Mesendoderm (in vitro differentiated cells): Measurements from ENCODE around the gene COQ8B.

ENCODE experiments used
- DNase-seq: peaks from one replicate; pipeline ENCODE4 v3.0.0; 2013
- H2AK5ac ChIP-seq: 2 replicates; pipeline ENCODE4 v1.6.1; 2013; ENCODE audit warnings: low read length, inconsistent platforms
- H2BK120ac ChIP-seq: 2 replicates; pipeline ENCODE4 v1.6.1; 2013; ENCODE audit warnings: low read depth, mild to moderate bottlenecking, low read length, moderate library complexity, mixed read lengths
- H2BK15ac ChIP-seq: replicated peaks from 2 replicates; pipeline ENCODE4 v1.6.1; 2013; ENCODE audit warnings: low read depth, mild to moderate bottlenecking, moderate library complexity
- H2BK5ac ChIP-seq: 2 replicates; pipeline ENCODE4 v1.6.1; 2013; ENCODE audit warnings: low read length, inconsistent platforms
- H3K18ac ChIP-seq: 2 replicates; pipeline ENCODE4 v1.6.1; 2013; ENCODE audit warnings: mild to moderate bottlenecking, low read length, mixed read lengths
- H3K23ac ChIP-seq: one replicate; pipeline ENCODE4 v1.6.1; 2013; ENCODE audit warnings: low read length
- H3K27ac ChIP-seq: 2 replicates; pipeline ENCODE4 v1.5.1; 2013; ENCODE audit warnings: low read depth, mild to moderate bottlenecking, inconsistent platforms, low read length, moderate library complexity
- H3K27me3 ChIP-seq: 2 replicates; pipeline ENCODE4 v1.6.1; 2013; ENCODE audit warnings: low read length, control low read depth, mild to moderate bottlenecking, inconsistent platforms; ENCODE audit not compliant: insufficient read depth, poor library complexity
- H3K36me3 ChIP-seq: 2 replicates; pipeline ENCODE4 v1.6.1; 2013; ENCODE audit warnings: low read length, inconsistent platforms; ENCODE audit not compliant: control insufficient read depth, insufficient read depth
- H3K4ac ChIP-seq: one replicate; pipeline ENCODE4 v1.6.1; 2013; ENCODE audit warnings: low read depth, mild to moderate bottlenecking, low read length, moderate library complexity
- H3K4me1 ChIP-seq: 2 replicates; pipeline ENCODE4 v1.6.1; 2013; ENCODE audit warnings: low read depth, low read length, inconsistent platforms; ENCODE audit not compliant: control insufficient read depth
- H3K4me2 ChIP-seq: 2 replicates; pipeline ENCODE4 v1.6.1; 2013; ENCODE audit warnings: low read length
- H3K4me3 ChIP-seq: 2 replicates; pipeline ENCODE4 v1.5.1; 2013; ENCODE audit warnings: mild to moderate bottlenecking, low read length
- H3K56ac ChIP-seq: one replicate; pipeline ENCODE4 v1.6.1; 2013; ENCODE audit warnings: low read length
- H3K79me1 ChIP-seq: 2 replicates; pipeline ENCODE4 v1.6.1; 2013; ENCODE audit warnings: low read length, inconsistent platforms
- H3K79me2 ChIP-seq: 2 replicates; pipeline ENCODE4 v1.6.1; 2013; ENCODE audit warnings: mild to moderate bottlenecking, low read length; ENCODE audit not compliant: control insufficient read depth, insufficient read depth
- H3K9ac ChIP-seq: 2 replicates; pipeline ENCODE4 v1.6.1; 2013; ENCODE audit warnings: low read length, inconsistent platforms
- H4K5ac ChIP-seq: one replicate; pipeline ENCODE4 v1.6.1; 2013; ENCODE audit warnings: low read length
- H4K8ac ChIP-seq: one replicate; pipeline ENCODE4 v1.6.1; 2013; ENCODE audit warnings: low read depth, mild to moderate bottlenecking, control low read depth, low read length, moderate library complexity
- WGBS: extraction: QIAGEN DNeasy Blood & Tissue Kit; methylation state at CpG from one replicate; pipeline ENCODE4 v1.1.7; 2013; ENCODE audit warnings: low lambda C conversion rate, missing lambda C conversion rate; ENCODE audit not compliant: insufficient coverage; ENCODE audit errors: extremely low coverage; 5-methylcytosine and 5-hydroxymethylcytosine counted together

COQ8B gene

GRCh38 chr19:40705362-40705651, 11.4 kb downstream of the COQ8B start:
- H3K4me1 ChIP-seq = no peaks in the 10 kb centered on the region
- no peak overlapping the region for H3K9ac ChIP-seq
- DNase-seq = no peak
- H2AK5ac ChIP-seq = no peak overlapping the region
- no peak overlapping the region for H2BK15ac ChIP-seq
- H3K27me3 ChIP-seq = no peaks in the 10 kb centered on the region
- no peak overlapping the region for H4K8ac ChIP-seq
- no peak overlapping the region for H3K56ac ChIP-seq
- H2BK120ac ChIP-seq = no peak overlapping the region
- no peak overlapping the region for H3K18ac ChIP-seq
- no peak overlapping the region for H3K23ac ChIP-seq
- no peak overlapping the region for H3K4me3 ChIP-seq
- WGBS = no CpG with 5 or more reads among the region's 9 CpGs
- H4K5ac ChIP-seq = no peak overlapping the region
- no peak overlapping the region for H3K4me2 ChIP-seq
- no peak overlapping the region for H3K4ac ChIP-seq
- H3K79me1 ChIP-seq = no peaks in the 10 kb centered on the region
- peaks cover 3% of the 10 kb centered on the region for H3K36me3 ChIP-seq
- no peak overlapping the region for H2BK5ac ChIP-seq
- no peak overlapping the region for H3K27ac ChIP-seq
- no peaks in the 10 kb centered on the region for H3K79me2 ChIP-seq

GRCh38 chr19:40704491-40705361, 12.0 kb downstream of the COQ8B start:
- WGBS = no CpG with 5 or more reads among the region's 18 CpGs
- no peak overlapping the region for H3K4ac ChIP-seq

GRCh38 chr19:40703029-40703755, 13.5 kb downstream of the COQ8B start:
- Histone ChIP-seq H3K4me1 (peaks cover 1% of the 10 kb centered on the region), H3K4ac (no peak overlapping the region), H3K36me3 (peaks cover 5% of the 10 kb centered on the region), H3K23ac (no peak overlapping the region), H3K79me1 (no peaks in the 10 kb centered on the region), H3K79me2 (no peaks in the 10 kb centered on the region), H3K9ac (no peak overlapping the region), H3K27me3 (no peaks in the 10 kb centered on the region), H2BK15ac (no peak overlapping the region), H2BK120ac (no peak overlapping the region), H2AK5ac (no peak overlapping the region), H4K8ac (no peak overlapping the region), H3K27ac (no peak overlapping the region), H2BK5ac (no peak overlapping the region), H4K5ac (no peak overlapping the region), H3K4me3 (no peak overlapping the region), H3K18ac (no peak overlapping the region), H3K56ac (no peak overlapping the region), H3K4me2 (no peak overlapping the region)
- WGBS = no CpG with 5 or more reads among the region's 24 CpGs
- DNase-seq = no peak

More at GRCh38 chr19:40704491-40705361, 12.0 kb downstream of the COQ8B start:
- DNase-seq = no peak
- no peaks in the 10 kb centered on the region for H3K27me3 ChIP-seq
- peaks cover 1% of the 10 kb centered on the region for H3K36me3 ChIP-seq
- no peak overlapping the region for H3K4me3 ChIP-seq
- H2BK120ac ChIP-seq = no peak overlapping the region
- no peaks in the 10 kb centered on the region for H3K79me1 ChIP-seq
- no peaks in the 10 kb centered on the region for H3K79me2 ChIP-seq
- H3K4me1 ChIP-seq = peaks cover 1% of the 10 kb centered on the region
- no peak overlapping the region for H3K56ac ChIP-seq
- no peak overlapping the region for H3K27ac ChIP-seq
- no peak overlapping the region for H4K5ac ChIP-seq
- no peak overlapping the region for H2BK5ac ChIP-seq
- H2BK15ac ChIP-seq = no peak overlapping the region
- H3K4me2 ChIP-seq = no peak overlapping the region
- H4K8ac ChIP-seq = no peak overlapping the region
- no peak overlapping the region for H3K18ac ChIP-seq
- no peak overlapping the region for H3K9ac ChIP-seq
- H2AK5ac ChIP-seq = no peak overlapping the region
- H3K23ac ChIP-seq = no peak overlapping the region

GRCh38 chr19:40702337-40703012, 14.2 kb downstream of the COQ8B start:
- Histone ChIP-seq H3K27ac (no peak overlapping the region), H3K23ac (no peak overlapping the region), H3K79me2 (no peaks in the 10 kb centered on the region), H2BK5ac (no peak overlapping the region), H3K56ac (peak overlapping the region; percentile 65), H3K18ac (no peak overlapping the region), H3K4ac (no peak overlapping the region), H3K9ac (peak overlapping the region; percentile 60), H2BK120ac (no peak overlapping the region), H4K5ac (no peak overlapping the region), H3K27me3 (no peaks in the 10 kb centered on the region), H2AK5ac (no peak overlapping the region), H4K8ac (no peak overlapping the region), H3K4me1 (peaks cover 1% of the 10 kb centered on the region), H3K4me2 (no peak overlapping the region), H3K79me1 (no peaks in the 10 kb centered on the region), H3K4me3 (no peak overlapping the region), H3K36me3 (peaks cover 5% of the 10 kb centered on the region), H2BK15ac (no peak overlapping the region)
- peak; percentile 85 for DNase-seq
- no CpG with 5 or more reads among the region's 18 CpGs for WGBS

GRCh38 chr19:40701758-40702157, 14.9 kb downstream of the COQ8B start:
- no peaks in the 10 kb centered on the region for H3K79me1 ChIP-seq
- no CpG with 5 or more reads among the region's 6 CpGs for WGBS
- H3K36me3 ChIP-seq = peaks cover 5% of the 10 kb centered on the region
- H3K23ac ChIP-seq = no peak overlapping the region
- no peak for DNase-seq
- H2AK5ac ChIP-seq = no peak overlapping the region
- no peak overlapping the region for H3K4me2 ChIP-seq
- no peak overlapping the region for H4K8ac ChIP-seq
- H3K27me3 ChIP-seq = no peaks in the 10 kb centered on the region
- H2BK5ac ChIP-seq = no peak overlapping the region
- no peak overlapping the region for H3K9ac ChIP-seq
- no peak overlapping the region for H3K27ac ChIP-seq
- H3K4ac ChIP-seq = no peak overlapping the region
- no peak overlapping the region for H3K18ac ChIP-seq
- no peaks in the 10 kb centered on the region for H3K79me2 ChIP-seq
- no peak overlapping the region for H2BK120ac ChIP-seq
- peaks cover 1% of the 10 kb centered on the region for H3K4me1 ChIP-seq
- no peak overlapping the region for H4K5ac ChIP-seq
- H2BK15ac ChIP-seq = no peak overlapping the region
- H3K4me3 ChIP-seq = no peak overlapping the region
- H3K56ac ChIP-seq = no peak overlapping the region
